Hepatic stellate cell (primary cell): Measurements from ENCODE around the gene GLB1L3.
"Not testable (repeated sequence)": the region's sequence is repeated elsewhere in the genome, so short reads cannot be mapped to it uniquely, and the experiment has no call there.

Experiments
- DNase-seq: peaks from one replicate; pipeline ENCODE4 v3.0.0; 2011; ENCODE audit warnings: low spot score

The GLB1L3 gene

DNA sequence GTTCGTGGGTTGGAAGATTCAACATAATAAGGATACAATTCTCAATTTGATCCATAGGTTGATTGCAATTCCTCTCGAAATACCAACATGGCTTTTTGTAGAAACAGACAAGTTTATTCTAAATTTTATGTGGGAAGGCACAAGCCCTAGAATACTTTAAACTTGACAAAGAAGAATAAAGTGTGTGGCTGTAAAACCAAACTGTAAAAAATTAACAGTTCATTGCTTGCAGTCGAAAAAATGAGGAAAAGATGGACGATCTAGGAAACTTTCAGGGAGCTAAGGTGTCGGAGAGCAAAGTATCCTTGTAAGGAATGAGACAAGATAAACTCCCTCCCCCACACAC is 1.0 kb upstream of the GLB1L3 start:
- DNase-seq = no peak

DNA sequence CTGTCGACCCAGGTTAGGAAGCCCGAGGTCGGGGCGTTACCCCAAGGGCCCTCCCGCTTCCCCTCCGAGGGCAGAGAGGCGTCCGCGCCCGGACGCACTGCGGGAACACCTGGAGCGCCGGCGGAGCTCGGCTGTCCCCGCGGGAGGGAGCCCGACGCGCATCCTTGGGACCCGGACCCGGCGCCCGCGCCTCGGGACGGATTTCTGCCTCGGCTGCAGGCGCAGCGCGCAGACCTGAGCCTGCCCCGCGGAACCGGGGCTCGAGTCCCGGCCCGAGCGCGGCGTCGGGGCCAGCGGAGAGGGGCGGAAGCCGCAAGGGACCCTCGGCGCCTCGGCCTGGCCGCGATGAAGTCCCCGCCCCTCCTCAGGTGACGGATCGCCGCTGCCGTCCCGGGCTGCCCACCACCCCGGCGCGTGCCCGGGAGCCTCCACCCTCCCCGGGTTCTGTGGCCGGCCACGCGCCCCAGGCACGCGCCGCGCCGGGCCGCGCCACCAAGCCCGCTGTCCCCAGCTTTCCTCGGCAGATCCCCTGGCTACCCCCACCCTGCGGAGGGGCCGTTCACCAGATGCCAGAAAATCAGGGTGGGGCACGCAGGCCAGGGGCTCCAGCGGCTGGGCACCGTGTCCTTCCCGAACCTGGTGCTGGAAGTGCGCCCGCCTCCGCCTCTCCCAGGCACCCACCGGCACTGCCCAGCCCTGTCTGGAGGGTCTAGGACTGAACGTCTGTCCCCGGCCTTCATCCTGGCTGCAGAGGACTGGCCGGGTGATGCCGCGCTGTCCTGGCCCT is 410 bp downstream of the GLB1L3 start:
- DNase-seq = no peak

- no peak for DNase-seq
These were observed 1.2 kb downstream of the GLB1L3 start for GRCh38 chr11:134277183-134278001.

DNA sequence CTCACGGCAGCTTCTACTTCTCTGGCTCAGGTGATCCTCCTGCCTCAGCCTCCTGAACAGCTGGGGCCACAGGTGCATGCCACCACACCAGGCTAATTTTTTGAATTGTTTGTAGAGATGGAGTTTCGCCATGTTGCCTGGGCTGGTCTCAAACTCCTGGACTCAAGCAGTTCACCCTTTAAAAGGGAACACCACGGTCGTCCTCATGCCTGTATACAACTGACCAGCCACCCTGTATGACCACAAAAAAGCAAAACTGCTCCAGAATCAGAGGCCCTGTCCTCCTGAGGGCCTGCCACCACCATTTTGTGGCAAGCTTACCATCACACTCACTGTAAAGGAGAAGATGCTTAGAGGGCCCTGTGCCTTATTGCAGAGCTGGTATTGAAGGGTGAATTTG is 2.2 kb downstream of the GLB1L3 start:
- DNase-seq = no peak

DNA sequence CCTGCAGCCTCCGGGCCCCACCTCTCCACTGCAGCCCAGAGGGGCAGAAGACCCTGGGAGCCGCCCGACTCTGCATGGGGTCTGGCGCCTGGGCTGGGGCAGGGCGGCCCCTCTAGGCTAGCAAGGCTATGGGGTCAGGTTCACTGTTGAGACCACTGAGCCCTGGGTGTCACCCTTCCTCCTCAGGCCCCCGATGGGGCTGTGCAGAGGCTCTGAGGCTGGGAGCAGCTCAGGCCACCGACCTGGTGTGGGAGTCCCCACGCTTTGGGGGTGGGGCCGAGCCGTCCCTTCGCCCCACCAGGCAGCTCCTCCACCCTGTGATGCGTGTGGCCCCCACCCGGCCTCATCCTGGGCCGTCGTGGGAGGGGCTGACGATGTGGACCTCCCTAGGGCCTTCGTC is 5.5 kb downstream of the GLB1L3 start:
- DNase-seq = not testable (repeated sequence)

DNA sequence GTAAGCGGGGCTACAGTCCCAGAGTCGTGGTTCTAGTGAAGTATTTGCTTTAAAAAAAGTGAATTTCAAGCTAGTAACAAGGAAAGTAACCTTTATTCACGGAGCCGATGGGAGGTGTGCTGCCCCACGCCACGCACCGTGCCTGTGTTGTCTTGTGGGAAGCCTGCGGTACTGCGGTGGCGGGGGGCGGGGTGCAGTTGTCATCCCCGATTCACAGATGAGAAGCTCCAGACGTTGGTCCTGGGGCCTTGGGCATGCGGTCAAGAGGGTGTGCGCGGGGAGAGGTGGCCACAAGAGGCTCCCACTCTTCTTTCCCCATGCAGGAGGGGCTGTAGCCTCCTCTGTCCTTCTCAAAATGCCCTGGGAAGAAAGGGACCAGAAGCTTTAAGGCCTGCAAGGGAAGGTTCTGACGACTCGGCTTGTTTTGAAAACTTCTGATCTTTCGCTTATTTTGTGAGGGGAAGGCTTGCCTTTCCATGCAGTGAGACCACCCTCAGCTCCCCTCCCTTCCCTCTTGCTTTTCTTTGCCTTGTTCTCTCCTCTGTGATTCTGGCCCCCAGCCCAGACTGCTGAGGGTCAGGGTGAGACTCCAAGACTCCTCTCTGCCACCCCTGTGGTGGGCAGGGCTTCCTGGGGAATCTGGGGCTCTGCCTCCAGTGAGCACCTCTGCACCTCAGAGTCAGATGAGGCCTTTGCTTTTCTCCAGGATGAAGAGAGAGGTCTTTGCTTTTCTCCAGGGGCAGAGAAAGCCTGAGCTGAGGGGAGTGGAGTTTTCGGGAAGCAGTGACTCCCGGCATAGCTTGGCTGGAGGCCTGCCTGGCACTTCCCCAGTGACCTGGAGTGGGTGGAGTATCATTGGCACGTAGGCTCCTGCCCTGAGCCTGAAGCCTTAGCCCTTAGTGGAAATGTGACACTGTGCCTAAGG is 6.2 kb downstream of the GLB1L3 start:
- DNase-seq = no peak

DNA sequence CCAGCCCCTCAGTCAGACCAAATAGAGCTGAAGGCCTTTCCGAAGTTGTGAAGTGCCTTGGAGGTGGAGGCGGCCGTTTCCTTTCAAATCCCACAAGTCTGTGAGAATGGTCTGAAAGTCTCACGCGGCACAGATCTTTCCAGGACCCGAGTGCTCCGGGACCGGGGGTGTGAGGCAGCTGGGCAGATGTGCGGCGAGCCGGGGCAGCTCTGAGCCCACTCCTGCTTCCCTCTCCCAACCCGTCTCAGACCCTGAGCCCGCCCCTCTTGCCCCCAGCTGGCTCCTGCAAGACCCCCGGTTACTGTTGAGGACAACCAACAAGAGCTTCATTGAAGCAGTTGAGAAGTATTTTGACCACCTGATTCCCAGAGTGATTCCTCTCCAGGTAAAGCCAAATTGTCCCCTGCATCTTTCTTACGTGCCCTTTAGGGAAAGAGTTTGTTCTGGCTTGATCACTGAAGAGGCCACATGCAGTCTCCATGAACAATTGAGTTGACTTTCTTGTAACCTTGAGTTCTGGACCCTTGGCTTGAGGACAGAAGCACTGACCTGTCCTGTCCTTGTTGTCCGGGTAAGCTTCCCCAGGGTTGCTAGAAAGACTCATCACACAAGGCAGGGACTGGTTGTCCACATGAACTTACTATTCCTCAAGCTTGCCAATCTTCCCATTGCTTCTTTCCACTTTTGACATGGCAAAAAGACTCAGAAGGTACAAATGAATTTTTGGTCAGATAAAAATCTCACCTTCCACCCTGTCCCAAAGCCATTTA is 7.5 kb downstream of the GLB1L3 start:
- DNase-seq = no peak

DNA sequence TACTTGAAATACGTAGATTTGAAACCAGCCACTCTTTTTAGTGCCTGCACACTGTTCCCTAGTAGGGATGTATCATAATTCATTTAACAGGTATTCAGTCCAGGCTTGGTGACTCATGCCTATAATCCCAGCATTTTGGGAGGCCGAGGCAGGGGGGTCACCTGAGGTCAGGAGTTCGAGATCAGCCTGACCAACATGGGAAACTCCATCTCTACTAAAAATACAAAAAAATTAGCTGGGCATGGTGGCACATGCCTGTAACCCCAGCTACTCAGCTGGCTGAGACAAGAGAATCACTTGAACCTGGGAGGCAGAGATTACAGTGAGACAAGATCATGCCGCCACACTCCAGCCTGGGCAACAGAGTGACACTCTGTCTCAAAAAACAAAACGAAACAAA is 8.2 kb downstream of the GLB1L3 start:
- not testable (repeated sequence) for DNase-seq

GRCh38 chr11:134287561-134287960 is 11.4 kb downstream of the GLB1L3 start:
- DNase-seq = no peak

DNA sequence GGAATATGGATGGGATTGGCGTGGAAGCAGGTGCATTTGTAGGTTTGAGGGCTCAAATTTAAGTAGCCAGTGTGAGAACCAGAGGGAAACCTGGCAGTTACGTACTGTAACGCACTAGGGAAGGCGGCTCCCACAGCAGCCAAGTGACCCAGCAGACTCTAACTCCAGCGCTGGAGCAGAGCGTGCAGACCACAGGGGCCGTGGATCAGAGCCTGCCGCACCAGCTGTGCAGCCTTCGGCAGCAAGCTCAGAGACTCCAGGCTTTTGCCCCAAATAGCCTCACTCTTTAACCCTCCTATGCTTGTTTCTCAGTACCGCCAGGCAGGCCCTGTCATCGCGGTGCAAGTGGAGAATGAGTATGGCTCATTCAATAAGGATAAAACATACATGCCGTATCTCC is 12.3 kb downstream of the GLB1L3 start:
- no peak for DNase-seq

GRCh38 chr11:134289167-134289566 is 13.0 kb downstream of the GLB1L3 start:
- DNase-seq = no peak

DNA sequence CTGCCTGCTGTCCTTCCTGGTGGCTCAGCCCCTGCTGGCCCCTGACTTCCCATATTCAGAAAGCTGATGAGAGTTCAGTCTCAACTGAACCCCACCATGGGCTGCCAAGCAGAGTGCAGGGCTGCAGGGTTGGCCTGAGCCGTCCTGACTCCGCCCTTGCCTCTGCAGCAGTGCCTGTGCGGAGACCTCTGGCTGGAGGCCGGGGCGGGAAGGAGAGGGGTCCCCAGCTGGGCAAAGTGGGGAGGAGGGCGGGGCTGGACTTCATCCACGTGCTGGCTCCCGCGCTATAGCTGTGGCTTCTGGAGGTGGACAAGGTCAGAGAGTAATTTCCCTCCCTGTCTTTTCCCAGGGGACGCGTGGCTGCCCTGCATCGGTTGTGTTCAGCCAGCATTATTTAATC is 13.6 kb downstream of the GLB1L3 start:
- no peak for DNase-seq

DNA sequence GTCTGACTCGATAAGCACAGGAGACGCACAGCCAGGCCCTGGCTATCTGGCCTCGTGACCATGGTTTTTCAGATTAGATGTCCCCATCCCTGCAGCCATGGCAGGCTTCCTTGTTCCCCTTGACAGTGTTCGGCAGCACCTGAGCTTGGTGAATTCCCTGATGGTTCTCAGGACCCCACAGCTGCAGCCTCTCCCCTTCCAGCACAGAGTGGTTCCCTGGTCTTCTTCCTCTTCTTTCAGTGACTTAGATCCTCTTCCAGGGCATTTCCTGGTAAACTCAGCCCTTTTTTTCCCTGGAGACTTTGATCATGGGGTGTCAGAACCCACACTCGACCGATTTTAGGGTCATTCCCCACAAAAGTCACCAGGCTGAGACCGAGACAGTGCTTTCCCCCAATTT is 14.5 kb downstream of the GLB1L3 start:
- no peak for DNase-seq

- DNase-seq = no peak
These were observed 15.0 kb downstream of the GLB1L3 start for GRCh38 chr11:134291196-134291595.

- DNase-seq = no peak
These were observed 16.5 kb downstream of the GLB1L3 start for GRCh38 chr11:134292661-134293060.

- no peak for DNase-seq
These were observed 17.2 kb downstream of the GLB1L3 start for GRCh38 chr11:134293119-134294113.

DNA sequence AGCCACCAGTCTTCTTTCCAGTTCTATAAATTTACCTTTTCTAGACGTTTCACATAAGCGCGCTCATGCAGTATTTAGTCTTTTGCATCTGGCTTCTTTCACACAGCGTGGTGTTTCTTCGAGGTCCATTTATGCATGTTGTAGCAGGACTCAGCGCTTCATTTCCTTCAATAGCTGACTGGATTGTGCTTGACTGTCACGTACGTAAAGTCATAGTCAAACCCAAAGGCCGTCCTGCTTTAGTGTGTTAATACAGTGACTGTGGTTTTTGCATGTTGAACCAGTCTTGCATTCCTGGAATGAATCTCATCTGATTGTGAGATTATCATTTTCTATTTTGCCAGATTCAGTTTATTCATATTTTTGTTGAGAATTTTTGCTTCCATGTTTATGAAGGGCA is 18.5 kb downstream of the GLB1L3 start:
- DNase-seq = no peak

- no peak for DNase-seq
These were observed 36.0 kb downstream of the GLB1L3 start for GRCh38 chr11:134312223-134312622.

DNA sequence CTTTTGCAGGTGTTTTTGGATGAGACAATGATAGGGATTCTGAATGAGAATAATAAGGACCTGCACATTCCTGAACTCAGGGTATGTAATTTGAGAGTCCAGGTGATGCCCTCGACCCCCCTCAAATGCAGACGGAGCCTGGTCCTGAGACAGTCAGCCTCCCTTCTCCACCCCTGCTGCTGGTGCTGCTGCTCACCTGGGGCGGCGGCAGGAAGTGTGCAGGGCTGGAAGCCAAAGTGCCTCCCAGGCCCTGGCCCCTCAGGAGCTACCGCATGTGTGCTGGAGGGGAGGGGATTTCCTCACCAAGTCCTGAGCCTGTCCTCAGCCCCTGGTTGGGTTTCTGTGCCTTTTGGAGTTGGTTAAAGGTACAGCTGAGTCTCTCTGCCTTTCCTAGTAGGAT is 36.6 kb downstream of the GLB1L3 start:
- DNase-seq = no peak

GRCh38 chr11:134313379-134313778 is 37.2 kb downstream of the GLB1L3 start:
- no peak for DNase-seq
